K562 (cell line): ENCODE measurements around the gene MMRN2. TPM values are rescaled to one million over a fixed set of nuclear protein-coding genes. Genes with fewer than 3 reads are reported as not detected.

Experiments used
- ATAC-seq: fragments of 200-7000 bp; cut with Tn5 transposase; 3 replicates; pipeline ENCODE4 v1.9.1; 2020; ENCODE audit warnings: moderate library complexity
- BruUV-seq: library from RNA; stranded (reverse); fragments of 400-500 nt; replicated peaks from 2 replicates; lab custom pipeline; 2021; lab: Mats Ljungman, UMichigan
- CTCF ChIA-PET: fragments of 300-600 bp; formaldehyde crosslinking; extraction: SDS; loops from one replicate; lab custom pipeline; 2021; ENCODE audit warnings: low intra/inter-chr PET ratio; lab: Yijun Ruan, JAX
- POLR2A ChIA-PET: fragments of 300-600, 350-650 bp; sonication (Branson Sonifier 250); formaldehyde crosslinking; extraction: SDS; loops from one replicate; lab custom pipeline; 2021; ENCODE audit warnings: antibody characterized with exemption, inconsistent platforms; lab: Yijun Ruan, JAX
- DNase-seq, 4 experiments: peaks; one replicate each; pipeline versions ENCODE4 v3.0.0 to v3.0.0-alpha.2; 2011 to 2018; ENCODE audit warnings: low spot score in 3 of 4, mixed read lengths in 3 of 4; ENCODE audit errors: extremely low read depth in 1 of 4
- FAIRE-seq: peaks from 2 replicates; lab custom pipeline; 2011; peaks lifted over from hg19 to GRCh38; lab: Jason Lieb, UNC
- H2AFZ ChIP-seq: 2 replicates; pipeline ENCODE4 v1.6.0; 2011; ENCODE audit warnings: low read depth, low read length, control low read depth, inconsistent platforms
- H3K27ac ChIP-seq: fragments of 200-600 bp; 3 replicates; pipeline ENCODE4 v1.8.0; 2011; ENCODE audit warnings: low read depth, mild to moderate bottlenecking, control low read depth, inconsistent platforms, low read length, moderate library complexity, mixed read lengths; ENCODE audit errors: extremely low read depth
- H3K27me3 ChIP-seq, 2 experiments: fragments of 300-600 bp in 1 of 2; 2 replicates in 1 of 2; 3 replicates in 1 of 2; pipeline versions ENCODE4 v1.6.0 to v1.8.0; 2011; ENCODE audit warnings: inconsistent platforms in 2 of 2, low read length in 2 of 2, mild to moderate bottlenecking in 1 of 2, mixed read lengths in 1 of 2, moderate library complexity in 1 of 2; ENCODE audit not compliant: control insufficient read depth in 2 of 2, insufficient read depth in 2 of 2
- H3K36me3 ChIP-seq: fragments of 300-600 bp; 3 replicates; pipeline ENCODE4 v1.8.0; 2011; ENCODE audit warnings: mild to moderate bottlenecking, low read length, inconsistent platforms; ENCODE audit not compliant: control insufficient read depth, insufficient read depth
- H3K4me1 ChIP-seq, 2 experiments: fragments of 200-600 bp in 1 of 2; replicated peaks in 1 of 2; 2 replicates in 1 of 2; 3 replicates in 1 of 2; pipeline versions ENCODE4 v1.5.1 to v1.8.0; 2011; ENCODE audit warnings: inconsistent platforms in 2 of 2, low read length in 2 of 2, mild to moderate bottlenecking in 1 of 2, mixed read lengths in 1 of 2, moderate library complexity in 1 of 2; ENCODE audit not compliant: control insufficient read depth in 2 of 2, insufficient read depth in 2 of 2
- H3K4me2 ChIP-seq: 2 replicates; pipeline ENCODE4 v1.6.1; 2011; ENCODE audit warnings: low read length, control low read depth, inconsistent platforms, mixed read lengths; ENCODE audit not compliant: insufficient read depth
- H3K4me3 ChIP-seq: fragments of 200-600 bp; sonication (generic), shearing (Covaris generic); 2 replicates; pipeline ENCODE4 v1.5.1; 2016; ENCODE audit warnings: control low read depth, inconsistent platforms
- H3K79me2 ChIP-seq: fragments of 200-600 bp; 3 replicates; pipeline ENCODE4 v1.8.0; 2011; ENCODE audit warnings: low read length, inconsistent platforms; ENCODE audit not compliant: control insufficient read depth, insufficient read depth
- H3K9ac ChIP-seq, 2 experiments: 2 replicates each; pipeline versions ENCODE4 v1.6.0 to v1.6.1; 2011; ENCODE audit warnings: low read depth in 2 of 2, low read length in 2 of 2, control low read depth in 1 of 2, inconsistent platforms in 1 of 2, mild to moderate bottlenecking in 1 of 2, mixed read lengths in 1 of 2; ENCODE audit not compliant: insufficient read depth in 1 of 2
- H3K9me1 ChIP-seq: one replicate; pipeline ENCODE4 v1.6.0; 2011; ENCODE audit warnings: inconsistent platforms, mild to moderate bottlenecking, low read length, moderate library complexity; ENCODE audit not compliant: control insufficient read depth, insufficient read depth
- H3K9me3 ChIP-seq: replicated peaks from 2 replicates; pipeline ENCODE4 v1.5.1; 2011; ENCODE audit warnings: low read depth, low read length, inconsistent platforms; ENCODE audit not compliant: control insufficient read depth, insufficient read depth
- H4K20me1 ChIP-seq: replicated peaks from 2 replicates; pipeline ENCODE4 v1.6.1; 2011; ENCODE audit warnings: low read length, inconsistent platforms, mixed read lengths; ENCODE audit not compliant: control insufficient read depth, insufficient read depth
- ARID3B ChIP-seq: fragments of 250-450 bp; sonication (Bioruptor Pico); IDR thresholded peaks from 2 replicates; pipeline ENCODE4 v1.4.0; 2020; ENCODE audit warnings: borderline replicate concordance
- EGR1 ChIP-seq: fragments of 450-650 bp; conservative IDR thresholded peaks from 2 replicates; pipeline ENCODE4 v1.6.1; 2017; ENCODE audit warnings: mild to moderate bottlenecking
- KLF13 ChIP-seq: fragments of 450-650 bp; IDR thresholded peaks from 2 replicates; pipeline ENCODE4 v1.6.1; 2016; ENCODE audit warnings: missing genetic modification characterization, low read depth, mild to moderate bottlenecking, missing compliant biosample characterization, moderate library complexity, borderline replicate concordance
- POU5F1 ChIP-seq: fragments of 150-350 bp; IDR thresholded peaks from 2 replicates; pipeline ENCODE4 v1.6.1; 2014; ENCODE audit warnings: borderline replicate concordance, low read length, low read depth, mild to moderate bottlenecking; ENCODE audit not compliant: partially characterized antibody
- SMARCB1 ChIP-seq: IDR thresholded peaks from 2 replicates; pipeline ENCODE4 v1.6.1; 2011; ENCODE audit warnings: improper control_type of control experiment, low read depth; ENCODE audit not compliant: insufficient read length
- SRSF9 ChIP-seq: fragments of 200-400 bp; formaldehyde crosslinking; IDR thresholded peaks from 2 replicates; pipeline ENCODE4 v1.6.1; 2017; ENCODE audit warnings: low read depth, low read length, borderline replicate concordance
- TAF1 ChIP-seq: IDR thresholded peaks from 2 replicates; pipeline ENCODE4 v1.6.1; 2011; ENCODE audit warnings: mild to moderate bottlenecking, low read length, moderate library complexity; ENCODE audit not compliant: insufficient read depth, control insufficient read depth, severe bottlenecking; ENCODE audit errors: extremely low read depth
- WGBS: fragments of 100-300 bp; shearing (Covaris generic); methylation state at CpG from one replicate; pipeline ENCODE4 v1.1.6; 2016; ENCODE audit warnings: low coverage, mixed read lengths; ENCODE audit not compliant: insufficient coverage; ENCODE audit errors: missing lambda C conversion rate; 5-methylcytosine and 5-hydroxymethylcytosine counted together
- in situ Hi-C: fragments of 300-500 bp; cut with MboI; formaldehyde crosslinking; loops from 4 replicates; pipeline ENCODE4 v1.15.0; 2018; ENCODE audit warnings: inconsistent platforms, mixed read lengths
- intact Hi-C: fragments of 100-400 bp; cut with micrococcal nuclease; formaldehyde crosslinking; loops from 2 replicates; pipeline ENCODE4 v1.14.2; 2022
- polyA plus RNA-seq, 8 experiments: library from polyadenylated mRNA; depleted of rRNA in 4 of 8; stranded (reverse) in 5 of 8; unstranded in 3 of 8; fragments of >200 nt; fragmentation: Nextera tagmentation in 2 of 8; fragmentation: Illumina TruSeq in 1 of 8; extraction: Ambion mirVana in 2 of 8; extraction: Trizol in 1 of 8; gene quantifications; 2 replicates each; pipeline versions ENCODE4 v1.2.1 to v1.2.3, GENCODE V29; 2011 to 2014; ENCODE audit warnings: inconsistent platforms in 1 of 8, missing spikeins in 1 of 8
- total RNA-seq, 7 experiments: library from RNA; depleted of rRNA in 6 of 7; stranded (reverse); fragments of >200 nt in 6 of 7; fragmentation: Illumina TruSeq in 2 of 7; extraction: Trizol in 2 of 7; gene quantifications; 2 replicates each; pipeline versions ENCODE4 v1.2.1 to v1.2.3, GENCODE V29; 2011 to 2021; ENCODE audit warnings: low replicate concordance in 1 of 7
- TF ChIP-seq, protein P1 (sequence below): fragments of 250-450 bp; sonication (Bioruptor Pico); IDR thresholded peaks from 2 replicates; pipeline ENCODE4 v1.8.0; 2022; ENCODE audit warnings: moderate library complexity, mild to moderate bottlenecking, inconsistent platforms
- TF ChIP-seq, protein P2 (sequence below): sonication (generic); formaldehyde crosslinking; IDR thresholded peaks from 2 replicates; pipeline ENCODE4 v1.8.1; 2023; ENCODE audit warnings: mild to moderate bottlenecking, missing genetic modification reagents

MMRN2 gene
- total and polyA plus RNA-seq, 9 of the 15 experiments (the other 6 are each of a cell fraction or from before 2014, with no cell fraction given): 0.07 to 2.0 (median 1.2) TPM

DNA sequence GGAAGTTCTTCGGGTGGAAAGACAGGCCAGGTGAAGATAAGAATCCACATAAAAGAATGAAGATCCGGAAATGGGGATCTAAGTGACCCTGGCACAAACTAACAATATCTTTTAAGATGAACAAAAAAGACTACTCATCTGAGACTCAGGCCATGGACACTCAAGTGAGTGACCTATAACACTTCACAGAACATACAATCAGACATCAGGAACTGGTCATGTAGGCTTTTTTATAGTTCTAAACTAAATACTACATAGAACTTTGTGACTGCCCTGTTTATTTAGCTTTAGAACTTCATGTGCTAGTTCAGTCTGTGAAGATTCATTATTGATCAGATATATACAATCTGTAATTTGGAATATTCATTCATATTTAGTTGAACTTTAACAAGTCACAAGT, 52.8 kb downstream of the MMRN2 start:
- FAIRE-seq (no peak), ATAC-seq (no peak), DNase-seq (no peak)
- H3K27ac ChIP-seq: no peak overlapping the region
- no peak overlapping the region for H3K4me3 ChIP-seq
- POLR2A ChIA-PET: no interaction called here
- peaks cover 33% of the 10 kb centered on the region; the same call in 2 of the 3 replicates for H3K36me3 ChIP-seq
- no peak overlapping the region for H3K4me2 ChIP-seq
- 58% methylated on average over 2 of the region's 2 CpGs for WGBS
- H3K79me2 ChIP-seq: no peaks in the 10 kb centered on the region
- H3K9me3 ChIP-seq: no peaks in the 10 kb centered on the region
- H2AFZ ChIP-seq: no peak overlapping the region
- no peaks in the 10 kb centered on the region for H3K27me3 ChIP-seq
- TF ChIP-seq ARID3B (CRISPR knock-in tag) (no peak), EGR1 (no peak), SMARCB1 (no peak)
- intact Hi-C loops (no loop called here), in situ Hi-C loops (loop anchor here (5.0 kb wide), 1 partner anchor 197 kb away; no protein-coding TSS in a partner anchor)
- no peaks in the 10 kb centered on the region for H4K20me1 ChIP-seq
- H3K9me1 ChIP-seq: no peaks in the 10 kb centered on the region
- no peak overlapping the region for H3K9ac ChIP-seq
- H3K4me1 ChIP-seq: no peaks in the 10 kb centered on the region
- CTCF ChIA-PET: no interaction called here
- BruUV-seq: no TSS peak

DNA sequence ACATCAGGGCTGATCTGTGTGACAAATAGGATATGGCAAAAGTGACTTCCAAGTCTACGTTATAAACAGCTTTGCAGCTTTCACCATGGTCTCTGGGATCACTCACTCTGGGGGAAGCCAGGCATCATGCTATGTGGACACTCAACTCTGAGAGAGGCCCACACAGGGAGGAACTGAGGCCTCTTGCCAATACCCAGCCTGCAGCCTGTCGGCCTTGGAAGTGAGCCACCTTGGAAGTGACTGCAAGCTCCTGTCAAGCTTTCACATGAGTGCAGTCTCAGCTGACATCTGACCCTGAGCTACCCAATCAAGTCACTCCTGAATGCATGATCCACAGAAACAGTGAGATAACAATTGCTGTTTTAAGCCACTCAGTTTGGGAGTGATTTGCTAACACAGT, 56.5 kb downstream of the MMRN2 start:
- ChIA-PET POLR2A (no interaction called here), CTCF (interaction anchor here (0.7 to 3.6 kb wide), 3 partner anchors 15 to 213 kb away, joined by 3 to 20 read pairs (median 5); no protein-coding TSS in a partner anchor)
- H3K79me2 ChIP-seq: no peaks in the 10 kb centered on the region
- no peak overlapping the region for H3K27ac ChIP-seq
- FAIRE-seq (no peak), ATAC-seq (no peak), DNase-seq (no peak)
- no peaks in the 10 kb centered on the region for H3K9me1 ChIP-seq
- no peaks in the 10 kb centered on the region for H4K20me1 ChIP-seq
- no CpG with 5 or more reads among the region's 2 CpGs for WGBS
- in situ Hi-C loops: loop anchor here (5.0 kb wide), 1 partner anchor 194 kb away; no protein-coding TSS in a partner anchor
- H3K36me3 ChIP-seq: peaks cover 28% of the 10 kb centered on the region; the same call in 2 of the 3 replicates
- H2AFZ ChIP-seq: no peak overlapping the region
- no peaks in the 10 kb centered on the region for H3K4me1 ChIP-seq
- 0 out of 4 replicates have a peak overlapping the region, but pooled peaks of 1 of the 2 experiments have one; percentile 3 for H3K9ac ChIP-seq
- H3K9me3 ChIP-seq: no peaks in the 10 kb centered on the region
- no peak overlapping the region for H3K4me3 ChIP-seq
- no peaks in the 10 kb centered on the region for H3K27me3 ChIP-seq
- no TSS peak for BruUV-seq
- intact Hi-C loops: no loop called here
- no peak overlapping the region for H3K4me2 ChIP-seq
- no peak for TF ChIP-seq SRSF9
- TF ChIP-seq KLF13 (tag): no peak
- TF ChIP-seq, protein P1, sequence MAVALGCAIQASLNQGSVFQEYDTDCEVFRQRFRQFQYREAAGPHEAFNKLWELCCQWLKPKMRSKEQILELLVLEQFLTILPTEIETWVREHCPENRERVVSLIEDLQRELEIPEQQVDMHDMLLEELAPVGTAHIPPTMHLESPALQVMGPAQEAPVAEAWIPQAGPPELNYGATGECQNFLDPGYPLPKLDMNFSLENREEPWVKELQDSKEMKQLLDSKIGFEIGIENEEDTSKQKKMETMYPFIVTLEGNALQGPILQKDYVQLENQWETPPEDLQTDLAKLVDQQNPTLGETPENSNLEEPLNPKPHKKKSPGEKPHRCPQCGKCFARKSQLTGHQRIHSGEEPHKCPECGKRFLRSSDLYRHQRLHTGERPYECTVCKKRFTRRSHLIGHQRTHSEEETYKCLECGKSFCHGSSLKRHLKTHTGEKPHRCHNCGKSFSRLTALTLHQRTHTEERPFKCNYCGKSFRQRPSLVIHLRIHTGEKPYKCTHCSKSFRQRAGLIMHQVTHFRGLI (CRISPR knock-in tag): no peak
- TF ChIP-seq POU5F1: no peak
- no peak for TF ChIP-seq TAF1
- TF ChIP-seq, protein P2, sequence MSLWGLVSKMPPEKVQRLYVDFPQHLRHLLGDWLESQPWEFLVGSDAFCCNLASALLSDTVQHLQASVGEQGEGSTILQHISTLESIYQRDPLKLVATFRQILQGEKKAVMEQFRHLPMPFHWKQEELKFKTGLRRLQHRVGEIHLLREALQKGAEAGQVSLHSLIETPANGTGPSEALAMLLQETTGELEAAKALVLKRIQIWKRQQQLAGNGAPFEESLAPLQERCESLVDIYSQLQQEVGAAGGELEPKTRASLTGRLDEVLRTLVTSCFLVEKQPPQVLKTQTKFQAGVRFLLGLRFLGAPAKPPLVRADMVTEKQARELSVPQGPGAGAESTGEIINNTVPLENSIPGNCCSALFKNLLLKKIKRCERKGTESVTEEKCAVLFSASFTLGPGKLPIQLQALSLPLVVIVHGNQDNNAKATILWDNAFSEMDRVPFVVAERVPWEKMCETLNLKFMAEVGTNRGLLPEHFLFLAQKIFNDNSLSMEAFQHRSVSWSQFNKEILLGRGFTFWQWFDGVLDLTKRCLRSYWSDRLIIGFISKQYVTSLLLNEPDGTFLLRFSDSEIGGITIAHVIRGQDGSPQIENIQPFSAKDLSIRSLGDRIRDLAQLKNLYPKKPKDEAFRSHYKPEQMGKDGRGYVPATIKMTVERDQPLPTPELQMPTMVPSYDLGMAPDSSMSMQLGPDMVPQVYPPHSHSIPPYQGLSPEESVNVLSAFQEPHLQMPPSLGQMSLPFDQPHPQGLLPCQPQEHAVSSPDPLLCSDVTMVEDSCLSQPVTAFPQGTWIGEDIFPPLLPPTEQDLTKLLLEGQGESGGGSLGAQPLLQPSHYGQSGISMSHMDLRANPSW (CRISPR knock-in tag): no peak
